DOHH2 (cell line): Measurements from ENCODE around the gene IFI35.

Source experiments
- H3F3A ChIP-seq: fragments of 200-600 bp; sonication (generic), shearing (Covaris generic); 2 replicates; pipeline ENCODE4 v1.6.0; 2016; ENCODE audit warnings: antibody characterized with exemption, mild to moderate bottlenecking; ENCODE audit not compliant: control insufficient read depth, insufficient read depth
- H3K27ac ChIP-seq: fragments of 200-600 bp; sonication (generic); 2 replicates; pipeline ENCODE4 v1.5.1; 2014; ENCODE audit warnings: low read depth, mild to moderate bottlenecking, low read length, moderate library complexity
- H3K27me3 ChIP-seq: fragments of 200-600 bp; sonication (generic); 2 replicates; pipeline ENCODE4 v1.6.1; 2014; ENCODE audit warnings: mild to moderate bottlenecking, low read length, mixed read lengths; ENCODE audit not compliant: control insufficient read depth
- H3K36me3 ChIP-seq: fragments of 200-600 bp; sonication (generic); 2 replicates; pipeline ENCODE4 v1.6.1; 2014; ENCODE audit warnings: mild to moderate bottlenecking, low read length, moderate library complexity, mixed read lengths; ENCODE audit not compliant: control insufficient read depth
- H3K4me1 ChIP-seq: fragments of 200-600 bp; sonication (generic); 2 replicates; pipeline ENCODE4 v1.6.1; 2014; ENCODE audit warnings: mild to moderate bottlenecking, low read length, mixed read lengths; ENCODE audit not compliant: control insufficient read depth
- H3K4me2 ChIP-seq: fragments of 200-600 bp; sonication (generic); 2 replicates; pipeline ENCODE4 v1.6.0; 2014; ENCODE audit warnings: mild to moderate bottlenecking, low read length, moderate library complexity
- H3K4me3 ChIP-seq: fragments of 200-600 bp; sonication (generic); 2 replicates; pipeline ENCODE4 v1.5.1; 2014; ENCODE audit warnings: mild to moderate bottlenecking, low read length, mixed read lengths
- H3K79me2 ChIP-seq: fragments of 200-600 bp; sonication (generic); 2 replicates; pipeline ENCODE4 v1.6.1; 2014; ENCODE audit warnings: mild to moderate bottlenecking, low read length, mixed read lengths; ENCODE audit not compliant: control insufficient read depth
- H3K9me2 ChIP-seq: fragments of 200-600 bp; sonication (generic); replicated peaks from 2 replicates; pipeline ENCODE4 v1.6.1; 2014; ENCODE audit warnings: mild to moderate bottlenecking, low read length, mixed read lengths; ENCODE audit not compliant: control insufficient read depth
- H3K9me3 ChIP-seq: fragments of 200-600 bp; sonication (generic); 2 replicates; pipeline ENCODE4 v1.6.1; 2014; ENCODE audit warnings: antibody characterized with exemption, low read length, mixed read lengths; ENCODE audit not compliant: control insufficient read depth, insufficient read depth
- H4K20me1 ChIP-seq: fragments of 200-600 bp; sonication (generic); 2 replicates; pipeline ENCODE4 v1.6.0; 2014; ENCODE audit warnings: low read depth, mild to moderate bottlenecking, antibody characterized with exemption, low read length, moderate library complexity; ENCODE audit not compliant: control insufficient read depth, insufficient read depth
- EZH2phosphoT487 ChIP-seq: fragments of 200-600 bp; sonication (generic); IDR thresholded peaks from 2 replicates; pipeline ENCODE4 v1.6.1; 2017; ENCODE audit warnings: borderline replicate concordance, mild to moderate bottlenecking, antibody characterized with exemption, low read length, moderate library complexity, mixed read lengths
- TF ChIP-seq, protein P1 (sequence below): fragments of 200-600 bp; sonication (generic); IDR thresholded peaks from one replicate; pipeline ENCODE4 v1.5.1; 2014; ENCODE audit warnings: antibody characterized with exemption, mild to moderate bottlenecking, low read depth, low read length; ENCODE audit not compliant: poor library complexity, severe bottlenecking

Gene IFI35

DNA sequence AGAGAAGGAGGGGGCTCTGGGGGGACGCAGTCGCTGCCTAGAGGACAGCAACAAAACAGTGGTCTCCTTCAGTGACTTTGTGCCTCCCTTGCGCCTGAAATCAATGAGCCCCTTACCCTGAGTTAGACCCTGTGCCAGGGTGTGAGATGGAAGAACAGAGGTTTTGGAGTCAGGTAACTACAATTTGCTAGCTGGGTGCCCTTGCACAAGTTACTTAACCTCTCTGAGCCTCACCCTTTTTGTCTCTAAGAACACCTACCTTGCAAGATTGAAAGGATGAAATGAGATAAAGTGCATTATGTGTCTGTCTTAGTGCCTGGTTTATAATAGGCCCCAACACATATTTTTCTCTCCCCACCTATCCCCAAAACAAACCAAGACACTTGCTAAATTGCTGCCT is 28.3 kb downstream of the IFI35 start:
- Histone ChIP-seq H3K36me3 (no peaks in the 10 kb centered on the region), H3K27me3 (peaks cover 4% of the 10 kb centered on the region), H3K27ac (no peak overlapping the region), H3K4me1 (no peaks in the 10 kb centered on the region), H3K4me2 (no peak overlapping the region), H3F3A (no peaks in the 10 kb centered on the region), H3K9me2 (no peaks in the 10 kb centered on the region), H4K20me1 (no peaks in the 10 kb centered on the region), H3K79me2 (no peaks in the 10 kb centered on the region), H3K9me3 (no peaks in the 10 kb centered on the region), H3K4me3 (no peak overlapping the region)
- no peak for TF ChIP-seq EZH2phosphoT487
- TF ChIP-seq, protein P1, sequence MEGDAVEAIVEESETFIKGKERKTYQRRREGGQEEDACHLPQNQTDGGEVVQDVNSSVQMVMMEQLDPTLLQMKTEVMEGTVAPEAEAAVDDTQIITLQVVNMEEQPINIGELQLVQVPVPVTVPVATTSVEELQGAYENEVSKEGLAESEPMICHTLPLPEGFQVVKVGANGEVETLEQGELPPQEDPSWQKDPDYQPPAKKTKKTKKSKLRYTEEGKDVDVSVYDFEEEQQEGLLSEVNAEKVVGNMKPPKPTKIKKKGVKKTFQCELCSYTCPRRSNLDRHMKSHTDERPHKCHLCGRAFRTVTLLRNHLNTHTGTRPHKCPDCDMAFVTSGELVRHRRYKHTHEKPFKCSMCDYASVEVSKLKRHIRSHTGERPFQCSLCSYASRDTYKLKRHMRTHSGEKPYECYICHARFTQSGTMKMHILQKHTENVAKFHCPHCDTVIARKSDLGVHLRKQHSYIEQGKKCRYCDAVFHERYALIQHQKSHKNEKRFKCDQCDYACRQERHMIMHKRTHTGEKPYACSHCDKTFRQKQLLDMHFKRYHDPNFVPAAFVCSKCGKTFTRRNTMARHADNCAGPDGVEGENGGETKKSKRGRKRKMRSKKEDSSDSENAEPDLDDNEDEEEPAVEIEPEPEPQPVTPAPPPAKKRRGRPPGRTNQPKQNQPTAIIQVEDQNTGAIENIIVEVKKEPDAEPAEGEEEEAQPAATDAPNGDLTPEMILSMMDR, result no peak

DNA sequence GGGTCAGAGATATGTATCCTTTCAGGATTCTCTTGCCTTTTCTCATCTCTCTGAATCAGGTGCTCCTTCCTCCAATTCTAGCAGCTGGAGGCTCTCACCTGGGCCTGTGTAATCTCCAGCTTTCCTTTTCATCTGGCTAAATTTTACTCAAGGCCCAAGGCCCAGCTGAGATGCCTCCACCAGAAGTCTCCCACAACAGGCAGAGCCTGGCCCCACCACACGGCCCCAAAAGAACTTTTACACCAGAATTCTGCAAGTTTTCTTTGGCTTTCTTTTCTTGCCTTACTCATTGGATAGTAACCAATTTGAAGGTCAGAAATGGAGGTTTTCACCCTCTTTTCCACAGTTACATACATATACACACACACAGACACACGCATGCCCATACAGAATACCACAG is 33.1 kb downstream of the IFI35 start:
- Histone ChIP-seq H3K9me2 (no peaks in the 10 kb centered on the region), H3K36me3 (peaks cover 21% of the 10 kb centered on the region), H3K27me3 (no peaks in the 10 kb centered on the region), H3K4me1 (no peaks in the 10 kb centered on the region), H4K20me1 (no peaks in the 10 kb centered on the region), H3F3A (peaks cover 3% of the 10 kb centered on the region; the same call in 1 of the 2 replicates), H3K27ac (no peak overlapping the region), H3K79me2 (no peaks in the 10 kb centered on the region), H3K4me2 (no peak overlapping the region), H3K4me3 (no peak overlapping the region), H3K9me3 (no peaks in the 10 kb centered on the region)
- TF ChIP-seq, protein P1, result no peak

DNA sequence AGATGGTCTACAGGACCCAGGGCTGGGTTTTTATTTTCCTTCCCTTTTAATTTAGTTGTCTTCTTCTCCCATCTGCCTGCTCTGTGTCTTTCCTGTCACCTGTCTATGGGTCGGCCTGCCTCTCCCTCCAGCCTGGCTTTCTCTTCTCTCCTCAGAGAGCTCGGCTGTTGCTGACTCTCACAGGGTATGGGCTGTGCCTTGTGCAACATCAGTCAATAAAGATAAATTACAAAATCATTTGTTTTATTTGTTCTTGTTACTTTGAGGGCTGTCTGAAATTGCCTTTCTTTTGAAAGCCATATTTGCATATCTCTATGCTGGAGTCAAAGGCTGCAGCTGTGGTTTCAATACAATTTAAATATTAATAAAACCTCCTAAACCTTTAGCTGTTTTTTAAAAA is 34.1 kb downstream of the IFI35 start:
- H3K4me1 ChIP-seq, result no peaks in the 10 kb centered on the region
- no peak for TF ChIP-seq EZH2phosphoT487

DNA sequence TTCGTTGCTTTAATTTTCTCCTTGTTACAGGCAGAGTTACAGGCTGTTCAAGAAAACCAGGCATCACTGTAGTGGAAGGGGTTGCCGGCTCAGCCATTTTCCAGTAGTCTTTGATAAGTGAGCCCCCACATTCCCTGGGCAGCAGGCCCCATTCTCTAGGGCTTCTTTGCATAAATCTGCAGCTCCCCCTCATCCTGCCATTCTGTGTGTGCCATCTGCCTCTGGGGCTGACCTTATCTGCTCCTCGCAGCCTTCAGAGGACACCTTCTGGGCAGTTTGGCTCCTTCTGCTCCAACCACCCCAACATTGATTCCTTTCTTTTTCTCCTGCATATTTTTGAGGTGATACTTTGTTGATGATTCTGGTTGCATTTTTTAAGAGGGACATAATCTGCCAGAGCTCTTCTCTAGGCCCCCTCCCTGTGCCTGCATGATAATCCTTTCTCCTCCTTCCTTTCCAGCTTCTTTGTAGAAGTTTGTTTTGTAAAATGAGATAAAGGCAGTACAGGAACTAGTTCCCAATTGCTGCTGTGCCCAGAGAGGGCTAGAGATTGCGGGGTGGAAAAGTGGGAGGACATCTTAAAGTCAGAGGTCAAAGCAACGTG is 35.5 kb downstream of the IFI35 start:
- no peak overlapping the region for H3K4me2 ChIP-seq
- H3K4me3 ChIP-seq, result no peak overlapping the region
- no peaks in the 10 kb centered on the region for H3K79me2 ChIP-seq

More for the DNA sequence above, 34.1 kb downstream of the IFI35 start:
- Histone ChIP-seq H3K79me2 (no peaks in the 10 kb centered on the region), H3K27me3 (no peaks in the 10 kb centered on the region), H3F3A (peaks cover 3% of the 10 kb centered on the region; the same call in 1 of the 2 replicates), H3K4me3 (no peak overlapping the region), H3K9me3 (no peaks in the 10 kb centered on the region), H3K9me2 (no peaks in the 10 kb centered on the region), H4K20me1 (no peaks in the 10 kb centered on the region), H3K4me2 (no peak overlapping the region), H3K36me3 (peaks cover 29% of the 10 kb centered on the region), H3K27ac (no peak overlapping the region)

More for the DNA sequence above, 35.5 kb downstream of the IFI35 start:
- Histone ChIP-seq H3F3A (peaks cover 3% of the 10 kb centered on the region; the same call in 1 of the 2 replicates), H3K4me1 (no peaks in the 10 kb centered on the region), H4K20me1 (no peaks in the 10 kb centered on the region), H3K27me3 (no peaks in the 10 kb centered on the region), H3K27ac (no peak overlapping the region), H3K9me2 (no peaks in the 10 kb centered on the region), H3K9me3 (no peaks in the 10 kb centered on the region), H3K36me3 (peaks cover 38% of the 10 kb centered on the region)
- TF ChIP-seq, protein P1, result no peak
- no peak for TF ChIP-seq EZH2phosphoT487
